ENCODE data around the gene ELAC1.

Gene ELAC1, protein sequence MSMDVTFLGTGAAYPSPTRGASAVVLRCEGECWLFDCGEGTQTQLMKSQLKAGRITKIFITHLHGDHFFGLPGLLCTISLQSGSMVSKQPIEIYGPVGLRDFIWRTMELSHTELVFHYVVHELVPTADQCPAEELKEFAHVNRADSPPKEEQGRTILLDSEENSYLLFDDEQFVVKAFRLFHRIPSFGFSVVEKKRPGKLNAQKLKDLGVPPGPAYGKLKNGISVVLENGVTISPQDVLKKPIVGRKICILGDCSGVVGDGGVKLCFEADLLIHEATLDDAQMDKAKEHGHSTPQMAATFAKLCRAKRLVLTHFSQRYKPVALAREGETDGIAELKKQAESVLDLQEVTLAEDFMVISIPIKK

DNA sequence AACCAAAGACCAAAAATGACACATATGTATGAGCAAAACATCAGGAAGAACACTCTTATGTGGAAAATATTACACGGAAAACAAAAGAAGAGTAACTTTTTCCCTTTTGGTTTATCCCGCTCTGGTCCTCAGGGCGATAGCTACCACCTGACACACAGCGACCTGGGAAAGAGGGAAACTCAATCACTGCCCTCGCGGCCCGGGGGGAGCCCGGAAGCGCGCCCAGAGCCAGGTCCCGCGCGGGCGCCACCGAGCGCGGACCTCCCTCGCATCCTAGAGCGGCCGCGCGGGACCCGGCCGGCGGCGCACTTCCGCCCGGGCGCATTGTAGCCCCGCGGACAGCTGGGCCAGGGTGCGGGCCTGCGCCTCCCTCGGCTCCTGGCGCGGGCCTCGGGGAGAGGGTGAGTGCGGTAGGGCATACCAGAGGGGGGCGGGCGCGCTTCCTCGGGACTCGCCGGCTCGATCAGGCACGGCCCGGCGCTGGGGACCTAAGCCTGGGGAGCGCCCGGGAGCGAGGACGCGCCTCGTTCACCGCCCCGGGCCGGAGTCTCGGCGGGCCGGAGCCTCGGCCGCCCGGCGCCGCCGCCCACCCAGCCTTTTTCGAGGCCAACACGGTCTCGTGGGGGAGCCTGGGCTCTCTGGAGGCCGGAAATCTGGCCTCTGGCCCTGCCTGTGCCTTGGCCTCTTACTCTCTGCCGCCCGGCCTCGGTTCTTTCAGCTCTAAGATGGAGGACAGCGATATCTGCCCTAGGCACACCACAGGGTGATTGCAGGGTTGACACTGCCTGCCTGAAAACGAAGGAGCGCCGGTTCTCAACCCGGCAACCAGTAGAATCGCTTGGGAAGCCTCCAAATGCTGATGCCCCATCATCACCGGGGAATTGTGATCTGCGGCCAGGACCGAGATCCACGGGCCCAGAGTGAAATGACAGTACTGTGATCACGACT lies at the start of gene ELAC1:
TSS of gene ELAC1 (plus strand) at position 327 of the 948 bp plus-strand sequence. CDS start 6,365 bp downstream, outside the sequence.
- Histone ChIP-seq H3K9ac (ENCODE audit: low read length in 5 of 5) (peak within 1 kb of the TSS; percentile 75 to 100 (median 93)), H3K27ac (ENCODE audit: low read depth, low read length) (peak within 1 kb of the TSS; percentile 94), H3K4me1 (ENCODE audit: control insufficient read depth in 5 of 5, insufficient read depth in 5 of 5, low read length in 5 of 5) (peaks cover 0 to 18% (median 15%) of the 10 kb centered on the region in 5 donors), H3K9me3 (ENCODE audit: control insufficient read depth in 5 of 5, low read length in 5 of 5) (peaks cover 0 to 6% (median 0%) of the 10 kb centered on the region in 5 donors), H3K27me3 (ENCODE audit: control insufficient read depth in 5 of 5, insufficient read depth in 4 of 5, low read length in 5 of 5) (no peaks in the 10 kb centered on the region), H3K4me3 (ENCODE audit: low read depth in 1 of 5, low read length in 5 of 5) (peak within 1 kb of the TSS; percentile 80 to 95 (median 88)), H3K36me3 (ENCODE audit: control insufficient read depth in 5 of 5, insufficient read depth in 5 of 5, low read length in 5 of 5) (no peaks in the 10 kb centered on the region)

DNA sequence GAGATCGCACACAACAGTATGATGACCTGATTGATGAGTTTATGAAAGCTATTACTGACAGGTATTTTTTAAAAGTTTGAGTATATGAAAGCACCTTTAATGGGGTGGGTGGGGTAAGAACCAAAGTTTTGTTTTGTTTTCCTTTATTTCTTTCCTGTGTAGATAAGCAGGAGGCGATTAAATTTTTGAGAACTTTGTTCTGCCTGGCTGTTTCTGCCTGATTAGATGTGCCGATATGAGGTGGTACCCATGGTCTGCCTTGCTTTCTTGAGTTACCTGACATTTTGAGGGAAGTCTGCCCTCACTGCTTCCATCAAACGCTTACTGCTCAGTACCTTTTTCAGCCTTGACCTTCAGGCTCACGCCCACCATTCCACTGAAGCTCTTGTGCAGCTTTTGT lies 49.7 kb upstream of the ELAC1 start:
- no peaks in the 10 kb centered on the region for H3K4me1 ChIP-seq (ENCODE audit: control insufficient read depth in 5 of 5, insufficient read depth in 5 of 5, low read length in 5 of 5)
- no peak overlapping the region for H3K27ac ChIP-seq (ENCODE audit: low read depth, low read length)
- no peak overlapping the region for H3K4me3 ChIP-seq (ENCODE audit: low read depth in 1 of 5, low read length in 5 of 5)
- H3K36me3 ChIP-seq (ENCODE audit: control insufficient read depth in 5 of 5, insufficient read depth in 5 of 5, low read length in 5 of 5), result peaks cover 11 to 40% (median 30%) of the 10 kb centered on the region in 5 donors
- H3K9me3 ChIP-seq (ENCODE audit: control insufficient read depth in 5 of 5, low read length in 5 of 5), result no peaks in the 10 kb centered on the region
- H3K27me3 ChIP-seq (ENCODE audit: control insufficient read depth in 5 of 5, insufficient read depth in 4 of 5, low read length in 5 of 5), result no peaks in the 10 kb centered on the region
- H3K9ac ChIP-seq (ENCODE audit: low read length in 5 of 5), result no peak overlapping the region

DNA sequence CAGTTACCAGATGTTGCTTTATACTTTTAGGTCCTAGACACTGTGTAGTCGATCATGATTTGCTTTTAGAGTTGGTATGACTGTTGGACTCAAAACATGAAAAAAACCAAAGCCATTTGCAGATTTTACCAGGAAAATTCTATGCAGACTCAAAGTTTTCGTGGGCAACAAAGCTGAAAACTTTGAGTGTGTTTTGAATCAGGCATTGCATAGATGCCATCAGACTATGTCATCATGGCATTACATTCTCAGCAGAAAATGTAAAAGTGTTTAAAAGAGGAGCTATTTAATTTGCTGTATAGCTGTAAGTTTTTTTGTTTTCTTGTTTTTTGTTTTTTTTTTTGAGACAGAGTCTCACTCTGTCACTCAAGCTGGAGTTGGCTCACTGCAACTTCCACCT lies 43.5 kb upstream of the ELAC1 start:
- Histone ChIP-seq H3K9ac (ENCODE audit: low read length in 5 of 5) (no peak overlapping the region), H3K4me3 (ENCODE audit: low read depth in 1 of 5, low read length in 5 of 5) (no peak overlapping the region), H3K36me3 (ENCODE audit: control insufficient read depth in 5 of 5, insufficient read depth in 5 of 5, low read length in 5 of 5) (peaks cover 19 to 45% (median 36%) of the 10 kb centered on the region in 5 donors), H3K27me3 (ENCODE audit: control insufficient read depth in 5 of 5, insufficient read depth in 4 of 5, low read length in 5 of 5) (no peaks in the 10 kb centered on the region), H3K4me1 (ENCODE audit: control insufficient read depth in 5 of 5, insufficient read depth in 5 of 5, low read length in 5 of 5) (no peaks in the 10 kb centered on the region), H3K9me3 (ENCODE audit: control insufficient read depth in 5 of 5, low read length in 5 of 5) (peaks cover 0 to 3% (median 0%) of the 10 kb centered on the region in 5 donors), H3K27ac (ENCODE audit: low read depth, low read length) (no peak overlapping the region)

DNA sequence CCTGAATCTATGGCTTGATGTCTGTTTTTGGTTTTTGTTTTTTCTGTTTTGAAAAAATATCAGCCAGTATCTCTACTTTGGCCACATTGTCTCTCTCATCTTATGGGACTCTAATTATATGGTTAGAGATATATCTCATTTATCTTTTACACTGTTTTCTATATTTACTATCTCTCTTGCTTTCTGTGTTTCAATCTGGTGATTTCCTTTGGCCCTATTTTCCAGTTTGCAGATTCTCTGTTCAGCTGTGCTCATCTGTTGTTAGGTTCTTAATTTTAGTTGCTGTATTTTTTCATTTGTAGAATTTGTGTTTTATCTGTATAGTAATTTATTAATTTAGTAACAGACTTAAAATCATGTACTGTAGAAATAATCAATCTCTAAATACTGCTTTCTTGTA lies 41.3 kb upstream of the ELAC1 start:
- Histone ChIP-seq H3K9ac (ENCODE audit: low read length in 5 of 5) (no peak overlapping the region), H3K27ac (ENCODE audit: low read depth, low read length) (no peak overlapping the region), H3K36me3 (ENCODE audit: control insufficient read depth in 5 of 5, insufficient read depth in 5 of 5, low read length in 5 of 5) (peaks cover 19 to 36% (median 25%) of the 10 kb centered on the region in 5 donors), H3K4me1 (ENCODE audit: control insufficient read depth in 5 of 5, insufficient read depth in 5 of 5, low read length in 5 of 5) (no peaks in the 10 kb centered on the region), H3K27me3 (ENCODE audit: control insufficient read depth in 5 of 5, insufficient read depth in 4 of 5, low read length in 5 of 5) (no peaks in the 10 kb centered on the region), H3K4me3 (ENCODE audit: low read depth in 1 of 5, low read length in 5 of 5) (no peak overlapping the region), H3K9me3 (ENCODE audit: control insufficient read depth in 5 of 5, low read length in 5 of 5) (peaks cover 0 to 3% (median 0%) of the 10 kb centered on the region in 5 donors)

DNA sequence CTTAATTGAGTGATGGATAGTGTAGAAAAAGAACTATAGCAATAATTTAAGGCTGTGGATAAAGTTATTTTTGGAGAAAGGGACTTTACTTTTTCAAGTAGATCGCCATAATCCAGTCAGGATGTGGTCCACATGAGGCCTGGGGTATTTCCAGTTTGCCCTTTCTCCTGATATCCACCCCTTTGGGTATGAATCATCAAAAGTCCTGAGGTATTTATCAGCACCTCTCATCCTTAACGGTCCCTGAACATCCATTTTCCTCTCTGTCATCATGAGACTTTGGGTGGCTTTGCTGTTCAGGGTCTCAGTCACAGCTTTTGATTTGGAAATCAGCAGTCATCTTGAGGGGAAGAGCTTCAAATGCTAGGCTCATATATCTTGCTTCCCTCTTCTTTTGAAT lies 39.3 kb upstream of the ELAC1 start:
- peaks cover 14 to 27% (median 17%) of the 10 kb centered on the region in 5 donors for H3K36me3 ChIP-seq (ENCODE audit: control insufficient read depth in 5 of 5, insufficient read depth in 5 of 5, low read length in 5 of 5)
- H3K9me3 ChIP-seq (ENCODE audit: control insufficient read depth in 5 of 5, low read length in 5 of 5), result peaks cover 0 to 3% (median 0%) of the 10 kb centered on the region in 5 donors
- H3K27ac ChIP-seq (ENCODE audit: low read depth, low read length), result no peak overlapping the region
- no peak overlapping the region for H3K9ac ChIP-seq (ENCODE audit: low read length in 5 of 5)
- no peaks in the 10 kb centered on the region for H3K27me3 ChIP-seq (ENCODE audit: control insufficient read depth in 5 of 5, insufficient read depth in 4 of 5, low read length in 5 of 5)
- no peak overlapping the region for H3K4me3 ChIP-seq (ENCODE audit: low read depth in 1 of 5, low read length in 5 of 5)
- H3K4me1 ChIP-seq (ENCODE audit: control insufficient read depth in 5 of 5, insufficient read depth in 5 of 5, low read length in 5 of 5), result no peaks in the 10 kb centered on the region

DNA sequence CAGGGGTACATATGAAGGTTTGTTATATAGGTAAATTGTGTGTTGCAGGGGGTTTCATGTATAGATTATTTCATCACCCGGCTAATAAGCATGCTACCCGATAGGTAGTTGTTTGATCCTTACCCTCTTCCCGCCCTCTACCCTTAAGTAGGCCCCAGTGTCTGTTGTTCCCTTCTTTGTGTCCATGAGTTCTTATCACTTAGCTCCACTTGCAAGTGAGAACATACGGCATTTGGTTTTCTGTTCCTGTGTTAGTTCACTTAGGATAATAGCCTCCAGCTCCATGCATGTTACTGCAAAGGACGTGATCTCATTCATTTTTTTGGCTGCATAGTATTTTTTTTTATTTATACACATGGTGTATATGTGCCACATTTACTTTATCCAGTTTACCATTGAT lies 34.2 kb upstream of the ELAC1 start:
- Histone ChIP-seq H3K36me3 (ENCODE audit: control insufficient read depth in 5 of 5, insufficient read depth in 5 of 5, low read length in 5 of 5) (peaks cover 0 to 10% (median 2%) of the 10 kb centered on the region in 5 donors), H3K9ac (ENCODE audit: low read length in 5 of 5) (no peak overlapping the region), H3K27me3 (ENCODE audit: control insufficient read depth in 5 of 5, insufficient read depth in 4 of 5, low read length in 5 of 5) (no peaks in the 10 kb centered on the region), H3K27ac (ENCODE audit: low read depth, low read length) (no peak overlapping the region), H3K9me3 (ENCODE audit: control insufficient read depth in 5 of 5, low read length in 5 of 5) (no peaks in the 10 kb centered on the region), H3K4me1 (ENCODE audit: control insufficient read depth in 5 of 5, insufficient read depth in 5 of 5, low read length in 5 of 5) (no peaks in the 10 kb centered on the region), H3K4me3 (ENCODE audit: low read depth in 1 of 5, low read length in 5 of 5) (no peak overlapping the region)

DNA sequence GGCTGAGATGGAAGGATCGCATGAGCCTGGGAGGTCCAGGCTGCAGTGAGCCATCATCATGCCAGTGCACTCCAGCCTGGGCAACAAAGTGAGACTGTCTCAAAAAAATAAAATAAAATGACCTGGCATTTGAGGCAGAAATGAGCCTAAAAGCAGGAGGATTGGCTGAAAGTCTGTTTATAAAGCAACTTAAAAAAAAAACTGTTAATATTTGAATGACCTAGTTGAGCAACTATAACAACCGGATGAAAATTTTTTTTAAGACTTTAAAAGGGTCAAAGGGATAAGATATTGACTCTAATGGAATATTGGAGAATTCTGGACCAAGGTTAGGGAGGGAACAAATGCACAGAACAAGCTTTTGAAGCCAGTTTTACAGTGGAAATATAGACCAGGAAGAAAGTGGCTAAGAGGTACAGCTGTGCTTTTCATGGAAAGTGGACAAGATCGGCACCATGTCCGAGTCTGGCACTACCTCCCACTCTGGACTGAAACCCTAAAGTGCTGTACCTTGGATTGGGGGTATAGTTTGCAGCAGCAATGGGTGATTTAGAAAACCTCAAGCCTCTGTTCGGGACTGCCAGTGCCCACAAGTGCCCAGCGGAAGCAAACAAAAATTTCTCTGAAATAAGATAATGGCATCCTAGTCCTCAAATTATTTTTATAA lies 33.2 kb upstream of the ELAC1 start:
- no peak overlapping the region for H3K27ac ChIP-seq (ENCODE audit: low read depth, low read length)
- no peaks in the 10 kb centered on the region for H3K27me3 ChIP-seq (ENCODE audit: control insufficient read depth in 5 of 5, insufficient read depth in 4 of 5, low read length in 5 of 5)
- peaks cover 0 to 10% (median 2%) of the 10 kb centered on the region in 5 donors for H3K36me3 ChIP-seq (ENCODE audit: control insufficient read depth in 5 of 5, insufficient read depth in 5 of 5, low read length in 5 of 5)
- no peaks in the 10 kb centered on the region for H3K9me3 ChIP-seq (ENCODE audit: control insufficient read depth in 5 of 5, low read length in 5 of 5)
- H3K9ac ChIP-seq (ENCODE audit: low read length in 5 of 5), result peak overlapping the region in 1 of 5 donors; percentile 20
- no peaks in the 10 kb centered on the region for H3K4me1 ChIP-seq (ENCODE audit: control insufficient read depth in 5 of 5, insufficient read depth in 5 of 5, low read length in 5 of 5)
- H3K4me3 ChIP-seq (ENCODE audit: low read depth in 1 of 5, low read length in 5 of 5), result no peak overlapping the region

DNA sequence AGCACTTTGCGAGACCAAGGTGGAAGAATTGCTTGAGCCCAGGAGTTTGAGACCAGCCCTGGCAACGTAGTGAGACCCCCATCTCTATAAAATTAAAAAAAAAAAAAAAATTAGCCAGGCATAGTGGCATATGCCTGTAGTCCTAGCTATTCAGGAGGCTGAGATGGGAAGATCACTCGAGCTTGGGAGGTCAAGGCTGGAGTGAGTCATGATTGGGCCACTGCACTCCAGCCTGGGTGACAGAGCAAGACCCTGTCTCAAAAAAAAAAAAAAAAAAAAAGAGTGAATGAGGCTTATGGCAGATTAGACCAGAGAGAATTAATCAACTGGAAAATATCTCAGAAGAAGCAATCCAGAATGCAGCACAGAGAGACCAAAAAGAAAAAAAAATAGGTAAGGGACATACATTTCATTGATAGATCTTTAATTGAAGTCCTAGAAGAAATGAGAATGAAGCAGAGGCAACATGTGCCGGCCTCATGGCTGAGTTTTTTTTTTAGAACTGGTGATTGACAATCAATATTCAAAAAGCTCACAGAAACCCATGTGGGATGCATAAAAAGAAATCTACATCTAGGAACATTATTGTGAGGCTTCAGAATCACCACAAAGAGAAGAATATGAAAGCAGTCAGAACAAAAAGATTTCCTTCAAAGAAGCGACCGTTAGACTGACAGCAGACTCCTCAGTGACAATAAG lies 32.2 kb upstream of the ELAC1 start:
- Histone ChIP-seq H3K4me3 (ENCODE audit: low read depth in 1 of 5, low read length in 5 of 5) (no peak overlapping the region), H3K27ac (ENCODE audit: low read depth, low read length) (no peak overlapping the region), H3K36me3 (ENCODE audit: control insufficient read depth in 5 of 5, insufficient read depth in 5 of 5, low read length in 5 of 5) (peaks cover 0 to 13% (median 5%) of the 10 kb centered on the region in 5 donors), H3K9ac (ENCODE audit: low read length in 5 of 5) (no peak overlapping the region), H3K4me1 (ENCODE audit: control insufficient read depth in 5 of 5, insufficient read depth in 5 of 5, low read length in 5 of 5) (no peaks in the 10 kb centered on the region), H3K27me3 (ENCODE audit: control insufficient read depth in 5 of 5, insufficient read depth in 4 of 5, low read length in 5 of 5) (no peaks in the 10 kb centered on the region), H3K9me3 (ENCODE audit: control insufficient read depth in 5 of 5, low read length in 5 of 5) (no peaks in the 10 kb centered on the region)

DNA sequence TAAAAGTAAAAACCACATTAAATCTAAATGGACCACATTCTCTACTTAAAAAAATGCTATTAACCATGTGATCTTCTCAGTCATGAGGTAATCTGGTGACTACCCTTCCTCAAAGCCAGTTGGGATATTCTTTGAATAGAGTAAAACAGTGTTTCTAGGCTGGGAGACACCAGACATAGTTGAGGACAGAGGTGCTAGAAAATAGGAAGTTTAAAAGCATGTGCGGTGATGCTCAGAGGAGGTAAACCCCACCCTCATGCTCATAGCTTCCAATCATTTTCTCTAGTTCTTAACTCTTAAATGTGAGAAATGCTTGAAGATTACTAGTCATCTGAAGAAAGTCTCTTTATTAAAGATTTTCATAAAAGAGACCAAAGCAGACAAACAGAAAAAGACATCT lies 30.7 kb upstream of the ELAC1 start:
- Histone ChIP-seq H3K9me3 (ENCODE audit: control insufficient read depth in 5 of 5, low read length in 5 of 5) (no peaks in the 10 kb centered on the region), H3K4me3 (ENCODE audit: low read depth in 1 of 5, low read length in 5 of 5) (no peak overlapping the region), H3K4me1 (ENCODE audit: control insufficient read depth in 5 of 5, insufficient read depth in 5 of 5, low read length in 5 of 5) (no peaks in the 10 kb centered on the region), H3K27ac (ENCODE audit: low read depth, low read length) (no peak overlapping the region), H3K9ac (ENCODE audit: low read length in 5 of 5) (no peak overlapping the region), H3K27me3 (ENCODE audit: control insufficient read depth in 5 of 5, insufficient read depth in 4 of 5, low read length in 5 of 5) (no peaks in the 10 kb centered on the region), H3K36me3 (ENCODE audit: control insufficient read depth in 5 of 5, insufficient read depth in 5 of 5, low read length in 5 of 5) (peaks cover 0 to 13% (median 6%) of the 10 kb centered on the region in 5 donors)

Data from subcutaneous abdominal adipose tissue (tissue), 5 donors.